GM19351 (cell line): ENCODE results near the gene CNGA3.

ENCODE experiments used
- ATAC-seq: cut with Tn5 transposase; IDR thresholded peaks from one replicate; pipeline ENCODE4 v1.9.1; 2021; ENCODE audit warnings: mild to moderate bottlenecking, moderate library complexity; ENCODE audit not compliant: unreplicated experiment

The CNGA3 gene

DNA sequence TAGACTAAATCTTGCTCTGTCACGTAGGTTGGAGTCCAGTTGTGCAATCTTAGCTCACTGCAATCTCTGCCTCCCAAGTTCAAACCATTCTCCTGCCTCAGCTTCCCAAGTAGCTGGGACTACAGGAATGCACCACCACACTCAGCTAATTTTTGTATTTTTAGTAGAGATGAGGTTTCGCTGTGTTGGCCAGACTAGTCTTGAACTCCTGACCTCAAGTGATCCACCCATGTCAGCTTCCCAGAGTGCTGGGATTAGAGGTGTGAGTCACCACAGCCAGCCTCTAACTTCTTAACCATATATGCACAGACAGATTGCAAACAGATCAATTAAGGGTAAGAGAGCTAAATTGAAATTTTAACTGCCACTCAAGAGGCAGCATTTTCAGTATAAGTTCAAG is 22.1 kb upstream of the CNGA3 start:
- no peak for ATAC-seq

DNA sequence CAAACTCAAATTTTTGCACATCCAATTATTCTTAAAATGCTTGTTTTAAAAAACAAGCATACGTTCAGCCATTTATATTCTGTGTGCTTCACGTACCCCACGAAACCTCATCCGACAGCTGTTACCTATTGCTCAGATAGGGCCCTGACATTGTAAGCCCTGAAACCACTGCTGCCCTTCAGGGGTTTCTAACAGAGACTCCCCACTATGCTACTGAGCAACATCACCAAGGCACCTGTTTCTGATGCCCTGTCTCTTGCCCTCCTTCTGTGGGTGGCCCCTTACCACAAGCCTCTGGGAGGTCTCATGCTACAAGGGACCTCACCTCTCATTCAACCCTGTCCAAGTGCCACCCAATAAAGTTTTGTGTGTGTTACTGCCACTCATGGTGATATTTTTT is 18.5 kb upstream of the CNGA3 start:
- no peak for ATAC-seq

DNA sequence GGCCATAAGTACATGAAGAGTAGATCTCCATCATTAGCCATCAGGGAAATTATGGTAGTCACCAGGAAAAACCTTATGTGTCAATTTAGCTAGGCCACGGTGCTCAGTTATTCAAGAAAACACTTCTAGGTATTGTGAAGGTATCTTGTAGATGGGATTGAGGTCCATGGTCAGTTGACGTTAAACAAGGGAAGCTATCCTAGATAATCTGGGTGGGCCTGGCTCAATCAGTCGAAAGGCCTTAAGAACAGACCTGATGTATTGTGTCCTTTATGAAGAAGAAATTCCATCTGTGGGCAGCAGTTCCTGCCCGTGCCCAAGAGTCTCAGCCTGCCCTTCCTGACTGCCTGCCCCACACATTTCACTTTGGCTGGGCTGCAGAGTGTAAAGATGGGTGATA is 16.7 kb upstream of the CNGA3 start:
- no peak for ATAC-seq

GRCh38 chr2:98332989-98333388 is 13.3 kb upstream of the CNGA3 start:
- no peak for ATAC-seq

- ATAC-seq, result no peak
Measured at GRCh38 chr2:98333922-98334321, 12.3 kb upstream of the CNGA3 start.

DNA sequence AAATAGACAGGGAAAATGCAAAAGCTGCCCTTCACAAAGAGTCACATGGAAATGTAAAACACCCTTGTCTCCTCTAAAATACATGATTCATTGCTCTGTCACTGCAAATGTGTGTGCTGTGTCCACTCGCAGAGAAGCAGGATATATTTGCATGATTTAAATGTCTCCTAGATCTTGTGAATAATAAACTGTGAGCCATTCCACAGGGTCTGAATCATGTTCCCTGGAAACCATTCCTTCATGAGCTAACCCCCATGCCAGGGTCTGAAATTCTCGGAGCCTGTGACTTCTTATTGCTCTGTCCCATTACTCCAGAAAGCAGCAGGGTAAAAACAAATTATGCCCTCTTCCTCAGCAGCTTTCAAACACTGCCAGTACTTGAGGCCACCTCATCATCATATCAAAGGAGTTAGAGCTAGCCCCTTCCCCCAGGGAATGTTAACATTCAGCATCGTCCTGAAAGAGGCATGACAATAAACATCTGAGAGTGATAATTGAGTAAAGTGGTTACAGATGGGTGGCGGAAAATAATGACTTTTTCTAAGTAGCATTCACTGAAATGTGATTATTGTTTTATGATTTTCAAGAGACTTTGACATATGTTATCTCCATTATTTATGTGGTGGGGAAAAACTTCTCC is 11.7 kb upstream of the CNGA3 start:
- ATAC-seq, result no peak

- ATAC-seq, result no peak
Measured at GRCh38 chr2:98335271-98335670, 11.0 kb upstream of the CNGA3 start.

- no peak for ATAC-seq
Measured at GRCh38 chr2:98341241-98341640, 5.0 kb upstream of the CNGA3 start.

- ATAC-seq, result no peak
Measured at GRCh38 chr2:98343285-98343684, 3.0 kb upstream of the CNGA3 start.

DNA sequence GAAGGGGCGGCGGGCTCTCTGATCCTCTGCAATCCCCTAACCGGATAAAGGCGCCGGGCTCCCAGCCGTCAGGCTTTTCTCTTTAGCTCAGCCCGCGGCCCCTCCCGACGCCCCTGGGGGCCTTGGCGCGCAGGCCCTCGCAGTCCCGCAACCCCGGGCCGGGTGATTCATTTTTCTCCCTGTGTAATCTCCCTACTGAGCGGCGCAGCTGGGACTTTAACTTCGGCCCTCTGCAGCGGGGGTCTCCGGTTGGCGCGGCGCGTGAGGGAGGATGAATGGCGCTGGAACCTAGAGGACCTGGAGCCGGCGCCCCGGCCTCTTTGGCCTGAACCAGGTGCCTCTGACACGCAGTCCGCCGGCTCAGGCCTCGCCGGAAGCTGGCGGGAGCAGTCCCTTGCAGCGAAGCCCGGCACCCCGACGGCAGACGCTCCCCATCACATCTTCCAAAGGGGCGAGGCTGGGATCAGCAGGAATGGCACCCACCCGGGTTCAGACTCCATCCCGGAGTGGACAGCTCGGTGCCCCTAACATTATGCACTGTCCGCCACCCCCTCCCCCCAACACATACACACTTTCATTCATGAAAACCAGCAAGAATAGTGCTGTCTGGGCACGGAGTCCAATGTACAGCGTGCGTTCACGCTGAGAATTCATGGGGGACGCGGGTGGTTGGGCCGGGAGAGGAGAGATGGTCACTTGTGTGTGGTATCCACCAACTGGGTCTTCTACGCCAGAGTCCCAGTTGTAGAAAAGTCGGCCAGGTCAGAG is 1.2 kb downstream of the CNGA3 start:
- ATAC-seq, result no peak

DNA sequence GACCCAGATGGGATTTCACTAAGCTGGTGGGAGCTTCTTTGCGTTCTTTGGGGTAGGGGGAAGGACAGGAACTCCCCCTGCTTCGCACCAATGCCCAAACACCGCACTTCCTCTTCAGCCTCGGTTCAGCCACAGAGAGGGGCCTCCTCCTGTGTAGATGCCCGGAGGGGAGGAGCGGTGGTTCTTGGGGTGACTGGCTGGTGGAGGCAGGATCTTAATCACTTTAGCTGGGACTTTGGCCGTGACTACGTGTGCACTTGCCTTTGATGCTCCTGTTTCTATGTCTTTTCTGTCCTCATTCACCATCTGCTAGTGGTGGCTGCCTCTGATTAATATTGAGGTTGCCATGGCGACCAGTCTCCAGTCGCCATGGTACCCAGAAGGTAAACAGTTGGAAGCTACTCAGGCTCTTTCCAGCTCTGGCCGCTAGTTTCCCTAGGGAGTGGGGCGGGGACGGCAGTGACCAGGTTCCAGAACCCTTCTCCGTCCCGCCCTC is 1.9 kb downstream of the CNGA3 start:
- ATAC-seq, result no peak

DNA sequence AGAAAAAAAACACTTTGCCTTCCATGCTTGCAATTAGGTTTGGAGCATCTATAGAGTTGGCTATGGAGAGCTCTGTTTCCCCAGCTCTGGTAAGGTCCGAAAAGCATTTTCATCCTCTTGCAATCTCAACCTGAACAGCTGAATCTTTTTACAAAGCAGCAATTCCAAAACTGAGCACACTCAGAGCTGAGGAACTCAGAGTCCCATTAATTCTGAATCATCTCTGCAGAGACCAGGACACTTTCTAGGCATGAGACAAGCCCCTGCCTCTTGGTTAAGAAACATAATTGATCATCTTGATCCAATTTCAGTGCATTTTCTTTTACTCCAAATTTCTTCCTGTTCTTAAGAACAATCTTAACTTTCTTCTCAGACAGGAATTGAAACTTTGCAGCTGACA is 4.2 kb downstream of the CNGA3 start:
- ATAC-seq, result no peak

DNA sequence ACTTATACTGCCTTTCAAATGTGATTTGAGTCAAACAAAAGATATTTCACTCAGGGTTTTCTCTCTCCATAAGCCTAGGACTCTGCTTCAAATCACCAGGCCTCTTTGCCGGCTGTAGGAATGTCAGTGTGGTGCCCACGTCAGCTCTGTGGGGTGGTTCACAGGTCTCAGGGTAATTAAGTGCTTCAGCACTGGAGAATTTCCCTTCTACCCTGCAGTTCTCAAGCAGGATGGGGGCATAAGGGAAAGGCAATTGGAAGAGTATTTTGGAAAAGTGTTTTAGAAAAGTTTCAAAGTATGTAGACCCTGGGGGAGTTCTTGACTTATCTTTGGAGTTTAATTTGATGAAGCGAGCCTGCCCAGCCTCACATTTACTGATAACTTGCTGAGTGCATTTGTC is 9.6 kb downstream of the CNGA3 start:
- ATAC-seq, result no peak

- ATAC-seq, result no peak
Measured at GRCh38 chr2:98356729-98357128, 10.5 kb downstream of the CNGA3 start.

DNA sequence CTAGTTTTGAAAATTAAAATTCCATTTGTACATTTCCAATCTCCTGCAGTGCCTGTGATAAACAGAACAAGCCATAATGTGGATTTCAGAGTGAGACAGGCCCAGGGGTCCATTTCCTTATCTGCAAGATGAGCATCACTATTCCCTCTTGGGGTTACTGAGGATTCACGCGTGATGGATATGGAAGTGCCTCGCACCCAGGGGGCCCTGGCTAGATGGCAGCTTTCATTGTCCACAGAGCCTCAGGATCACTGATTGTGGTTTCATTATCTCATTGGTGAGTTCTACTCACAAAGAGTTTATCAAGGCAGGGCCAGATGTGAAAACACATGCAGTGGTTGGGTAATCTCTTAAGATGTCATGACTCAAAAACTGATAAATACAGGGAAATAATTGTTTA is 11.6 kb downstream of the CNGA3 start:
- ATAC-seq, result no peak

- no peak for ATAC-seq
Measured at GRCh38 chr2:98359986-98360385, 13.7 kb downstream of the CNGA3 start.

- ATAC-seq, result no peak
Measured at GRCh38 chr2:98367721-98368120, 21.5 kb downstream of the CNGA3 start.

- no peak for ATAC-seq
Measured at GRCh38 chr2:98369710-98370239, 23.5 kb downstream of the CNGA3 start.

DNA sequence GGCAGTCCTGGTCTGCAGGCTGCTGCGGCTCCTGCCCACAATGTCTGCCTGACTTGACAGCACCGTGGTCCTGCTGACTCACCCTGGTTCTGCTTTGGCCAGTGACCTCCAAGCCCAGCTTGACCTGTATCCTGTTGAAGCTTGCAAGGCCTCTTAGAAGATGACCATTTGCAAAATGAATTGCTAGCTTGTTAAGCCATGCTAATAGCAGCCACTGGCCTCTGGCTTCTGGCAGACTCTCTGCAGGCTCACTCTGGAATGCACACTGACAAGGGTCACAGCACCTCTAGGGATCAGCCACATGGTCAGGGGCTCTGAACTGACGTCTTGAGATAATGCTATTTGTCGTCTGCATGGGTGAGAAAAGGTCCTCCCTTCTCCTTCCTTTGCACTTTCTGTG is 25.9 kb downstream of the CNGA3 start:
- ATAC-seq, result no peak

- no peak for ATAC-seq
Measured at GRCh38 chr2:98372579-98372978, 26.3 kb downstream of the CNGA3 start.

- no peak for ATAC-seq
Measured at GRCh38 chr2:98374286-98374685, 28.0 kb downstream of the CNGA3 start.

DNA sequence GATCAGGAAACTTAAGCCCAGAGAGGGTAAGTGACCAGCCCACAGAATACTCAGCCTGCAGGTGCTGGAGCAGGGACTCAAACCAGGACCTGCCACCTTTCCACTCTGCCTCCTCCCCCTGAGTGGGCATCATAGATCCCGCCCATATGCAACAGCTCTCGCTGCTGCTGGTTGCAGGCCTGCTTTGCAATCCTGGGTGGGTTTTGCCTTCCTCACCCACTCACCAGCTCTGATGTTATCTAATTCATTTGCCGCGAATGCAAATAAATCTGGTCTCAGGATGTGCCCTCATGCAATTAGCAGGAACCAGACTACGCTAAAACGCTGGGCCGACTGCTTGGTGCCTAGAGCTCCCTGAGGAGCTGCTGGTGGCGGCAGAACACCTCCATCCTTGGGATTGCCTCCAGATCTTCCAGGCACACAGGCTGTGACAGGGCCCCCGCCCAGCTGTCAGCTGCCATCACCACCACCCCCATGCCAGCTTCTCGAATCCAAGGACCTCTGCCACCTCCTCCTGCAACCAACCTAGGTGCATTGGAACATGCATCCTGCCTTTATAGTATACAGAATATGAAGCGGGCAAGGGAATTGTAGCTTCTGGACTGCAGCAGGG is 28.8 kb downstream of the CNGA3 start:
- ATAC-seq, result no peak
